Thyroid gland (tissue), 4 donors: ENCODE data around the gene PHLDB3.

Experiments
- POLR2A ChIP-seq, 2 donors: fragments of 450-650 bp; IDR thresholded peaks; one replicate each; pipeline ENCODE4 v1.6.1; 2017; ENCODE audit warnings: antibody characterized with exemption in 2 of 2, mild to moderate bottlenecking in 2 of 2, moderate library complexity in 1 of 2
- TF ChIP-seq, protein P1 (sequence below), 6 experiments: fragments of 200-600 bp in 3 of 6; fragments of 450-650 bp in 3 of 6; sonication (generic) in 3 of 6; IDR thresholded peaks; one replicate each; pipeline ENCODE4 v1.5.1; 2016 to 2019; ENCODE audit warnings: antibody characterized with exemption in 6 of 6, mild to moderate bottlenecking in 2 of 6, inconsistent platforms in 1 of 6, moderate library complexity in 1 of 6

GRCh38 chr19:43489979-43490599, 14.5 kb downstream of the PHLDB3 start:
- TF ChIP-seq, protein P1, sequence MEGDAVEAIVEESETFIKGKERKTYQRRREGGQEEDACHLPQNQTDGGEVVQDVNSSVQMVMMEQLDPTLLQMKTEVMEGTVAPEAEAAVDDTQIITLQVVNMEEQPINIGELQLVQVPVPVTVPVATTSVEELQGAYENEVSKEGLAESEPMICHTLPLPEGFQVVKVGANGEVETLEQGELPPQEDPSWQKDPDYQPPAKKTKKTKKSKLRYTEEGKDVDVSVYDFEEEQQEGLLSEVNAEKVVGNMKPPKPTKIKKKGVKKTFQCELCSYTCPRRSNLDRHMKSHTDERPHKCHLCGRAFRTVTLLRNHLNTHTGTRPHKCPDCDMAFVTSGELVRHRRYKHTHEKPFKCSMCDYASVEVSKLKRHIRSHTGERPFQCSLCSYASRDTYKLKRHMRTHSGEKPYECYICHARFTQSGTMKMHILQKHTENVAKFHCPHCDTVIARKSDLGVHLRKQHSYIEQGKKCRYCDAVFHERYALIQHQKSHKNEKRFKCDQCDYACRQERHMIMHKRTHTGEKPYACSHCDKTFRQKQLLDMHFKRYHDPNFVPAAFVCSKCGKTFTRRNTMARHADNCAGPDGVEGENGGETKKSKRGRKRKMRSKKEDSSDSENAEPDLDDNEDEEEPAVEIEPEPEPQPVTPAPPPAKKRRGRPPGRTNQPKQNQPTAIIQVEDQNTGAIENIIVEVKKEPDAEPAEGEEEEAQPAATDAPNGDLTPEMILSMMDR (IDR thresholded peaks at IDR 0.05): no peak
- TF ChIP-seq POLR2A (IDR thresholded peaks at IDR 0.05): no peak
